ENCODE measurements around the gene HIKESHI.

DNA sequence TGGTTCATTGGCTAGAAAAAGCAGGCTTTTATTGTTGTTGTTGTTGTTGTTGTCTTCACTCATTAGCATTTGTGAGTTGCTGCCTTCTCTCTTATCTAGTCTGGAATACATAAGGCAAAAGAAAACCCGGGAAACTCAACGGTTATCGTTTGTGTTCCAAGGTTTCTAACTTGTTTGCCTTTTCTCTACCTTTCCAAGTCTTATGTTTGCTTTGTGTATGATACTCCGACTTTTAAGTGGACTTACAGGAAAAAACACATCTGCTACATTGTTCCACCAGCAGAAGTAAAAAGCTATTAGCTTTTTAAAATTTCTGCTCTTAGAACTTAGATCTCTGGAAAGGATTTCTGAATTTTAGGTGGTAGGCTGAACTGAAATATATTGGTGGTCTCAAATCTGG, 27.0 kb upstream of the HIKESHI start:
- TF ChIP-seq POLR2A (IDR thresholded peaks at IDR 0.05): no peak
- TF ChIP-seq, protein P1, sequence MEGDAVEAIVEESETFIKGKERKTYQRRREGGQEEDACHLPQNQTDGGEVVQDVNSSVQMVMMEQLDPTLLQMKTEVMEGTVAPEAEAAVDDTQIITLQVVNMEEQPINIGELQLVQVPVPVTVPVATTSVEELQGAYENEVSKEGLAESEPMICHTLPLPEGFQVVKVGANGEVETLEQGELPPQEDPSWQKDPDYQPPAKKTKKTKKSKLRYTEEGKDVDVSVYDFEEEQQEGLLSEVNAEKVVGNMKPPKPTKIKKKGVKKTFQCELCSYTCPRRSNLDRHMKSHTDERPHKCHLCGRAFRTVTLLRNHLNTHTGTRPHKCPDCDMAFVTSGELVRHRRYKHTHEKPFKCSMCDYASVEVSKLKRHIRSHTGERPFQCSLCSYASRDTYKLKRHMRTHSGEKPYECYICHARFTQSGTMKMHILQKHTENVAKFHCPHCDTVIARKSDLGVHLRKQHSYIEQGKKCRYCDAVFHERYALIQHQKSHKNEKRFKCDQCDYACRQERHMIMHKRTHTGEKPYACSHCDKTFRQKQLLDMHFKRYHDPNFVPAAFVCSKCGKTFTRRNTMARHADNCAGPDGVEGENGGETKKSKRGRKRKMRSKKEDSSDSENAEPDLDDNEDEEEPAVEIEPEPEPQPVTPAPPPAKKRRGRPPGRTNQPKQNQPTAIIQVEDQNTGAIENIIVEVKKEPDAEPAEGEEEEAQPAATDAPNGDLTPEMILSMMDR (IDR thresholded peaks at IDR 0.05 in 4 of 5, conservative IDR thresholded peaks at IDR 0.05 in 1 of 5): no peak

Measured in gastrocnemius medialis (tissue), 4 donors.